C4-2B (cell line): ENCODE measurements around the gene RNF112.

ENCODE experiments used
- CTCF ChIP-seq: fragments of 450-650 bp; conservative IDR thresholded peaks from 2 replicates; pipeline ENCODE4 v1.5.1; 2017; ENCODE audit warnings: mild to moderate bottlenecking
- ZFX ChIP-seq: fragments of 450-650 bp; IDR thresholded peaks from 2 replicates; pipeline ENCODE4 v1.6.1; 2017

DNA sequence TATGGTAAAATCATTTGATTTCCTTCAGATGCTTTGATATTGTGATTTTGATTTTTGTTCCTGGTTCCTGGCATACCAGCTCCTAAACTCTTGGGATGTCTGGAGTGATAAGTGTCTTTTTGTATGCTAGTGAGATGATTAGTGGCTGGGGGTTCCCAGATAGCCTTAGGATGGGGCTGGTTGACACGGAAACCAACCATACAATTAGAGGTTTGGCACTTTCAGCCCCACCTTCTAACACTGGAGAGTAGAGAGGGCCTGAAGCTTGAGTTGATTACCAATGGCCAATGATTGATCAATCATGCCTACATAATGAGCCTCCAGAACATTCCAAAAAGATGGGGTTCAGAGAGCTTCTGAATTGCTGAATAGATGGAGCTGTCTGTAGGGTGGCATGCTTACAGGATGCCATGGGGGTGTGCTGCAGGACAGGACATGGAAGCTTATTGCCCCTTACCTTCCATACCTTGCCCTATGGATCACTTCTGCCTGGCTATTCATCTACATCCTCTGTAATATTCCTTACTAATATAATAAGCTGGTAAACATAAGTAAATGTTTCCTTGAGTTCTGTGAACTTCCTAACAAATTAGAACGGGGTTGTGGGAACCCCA is 22.8 kb downstream of the RNF112 start:
- TF ChIP-seq CTCF (no peak), ZFX (no peak)
